Astrocyte (in vitro differentiated cells and primary cell): Measurements from ENCODE around the gene GRAMD2A. TPM values are rescaled to one million over a fixed set of nuclear protein-coding genes. Genes with fewer than 3 reads are reported as not detected.

Source experiments
- DNase-seq: peaks from one replicate; pipeline ENCODE4 v3.0.0-alpha.2; 2010; ENCODE audit warnings: low read depth
- FAIRE-seq: peaks from 2 replicates; lab custom pipeline; 2011; peaks lifted over from hg19 to GRCh38; lab: Jason Lieb, UNC
- H2AFZ ChIP-seq: 2 replicates; pipeline ENCODE4 v1.6.0; 2012; ENCODE audit warnings: low read depth, low read length, inconsistent platforms
- H3K27ac ChIP-seq: 2 replicates; pipeline ENCODE4 v1.5.1; 2011; ENCODE audit warnings: low read depth, low read length, inconsistent platforms
- H3K27me3 ChIP-seq: 2 replicates; pipeline ENCODE4 v1.6.0; 2011; ENCODE audit warnings: low read length, inconsistent platforms; ENCODE audit not compliant: insufficient read depth
- H3K36me3 ChIP-seq: 2 replicates; pipeline ENCODE4 v1.5.1; 2011; ENCODE audit warnings: low read length, inconsistent platforms; ENCODE audit not compliant: insufficient read depth
- H3K4me1 ChIP-seq: 2 replicates; pipeline ENCODE4 v1.5.1; 2011; ENCODE audit warnings: low read length, inconsistent platforms; ENCODE audit not compliant: insufficient read depth
- H3K4me2 ChIP-seq: 2 replicates; pipeline ENCODE4 v1.6.0; 2012; ENCODE audit warnings: low read length, inconsistent platforms
- H3K4me3 ChIP-seq: 2 replicates; pipeline ENCODE4 v1.5.1; 2011; ENCODE audit warnings: low read depth, mild to moderate bottlenecking, low read length, inconsistent platforms; ENCODE audit not compliant: insufficient read depth
- H3K79me2 ChIP-seq: 2 replicates; pipeline ENCODE4 v1.6.0; 2012; ENCODE audit warnings: mild to moderate bottlenecking, low read length, inconsistent platforms; ENCODE audit not compliant: insufficient read depth
- H3K9ac ChIP-seq: 2 replicates; pipeline ENCODE4 v1.6.0; 2012; ENCODE audit warnings: mild to moderate bottlenecking, low read length, inconsistent platforms
- H3K9me3 ChIP-seq: 2 replicates; pipeline ENCODE4 v1.5.1; 2012; ENCODE audit warnings: low read depth, mild to moderate bottlenecking, low read length, inconsistent platforms; ENCODE audit not compliant: insufficient read depth
- H4K20me1 ChIP-seq: 2 replicates; pipeline ENCODE4 v1.6.0; 2012; ENCODE audit warnings: low read length, inconsistent platforms; ENCODE audit not compliant: insufficient read depth
- H3K27ac Mint-ChIP-seq: one replicate; pipeline ENCODE4 v1.8.0; 2021; ENCODE audit warnings: mild to moderate bottlenecking, mixed read lengths; ENCODE audit not compliant: unreplicated experiment
- H3K27me3 Mint-ChIP-seq: one replicate; pipeline ENCODE4 v1.8.0; 2021; ENCODE audit warnings: low read depth, mixed read lengths; ENCODE audit not compliant: unreplicated experiment
- H3K36me3 Mint-ChIP-seq: one replicate; pipeline ENCODE4 v1.8.0; 2021; ENCODE audit warnings: low read depth, mixed read lengths; ENCODE audit not compliant: unreplicated experiment
- H3K4me1 Mint-ChIP-seq: one replicate; pipeline ENCODE4 v1.8.0; 2021; ENCODE audit warnings: low read depth, mixed read lengths; ENCODE audit not compliant: unreplicated experiment
- H3K4me3 Mint-ChIP-seq: one replicate; pipeline ENCODE4 v1.8.0; 2021; ENCODE audit warnings: mild to moderate bottlenecking, moderate library complexity, mixed read lengths; ENCODE audit not compliant: unreplicated experiment
- H3K9me3 Mint-ChIP-seq: one replicate; pipeline ENCODE4 v1.8.0; 2021; ENCODE audit warnings: mild to moderate bottlenecking, mixed read lengths; ENCODE audit not compliant: unreplicated experiment
- CTCF ChIP-seq: IDR thresholded peaks from 2 replicates; pipeline ENCODE4 v1.5.1; 2011; ENCODE audit warnings: low read depth, mild to moderate bottlenecking, inconsistent platforms, low read length, moderate library complexity; ENCODE audit not compliant: insufficient read depth
- EZH2 ChIP-seq: IDR thresholded peaks from 2 replicates; pipeline ENCODE4 v1.6.1; 2012; ENCODE audit warnings: mild to moderate bottlenecking, low read length, inconsistent platforms; ENCODE audit not compliant: insufficient read depth
- total RNA-seq: library from RNA; stranded (reverse); gene quantifications from 2 replicates; pipeline ENCODE4 v1.2.1, GENCODE V29; 2021

Gene GRAMD2A
- total RNA-seq, 1 donor from 2014 or later = 0.68 TPM

- peak overlapping the region; percentile 99 for H3K4me3 Mint-ChIP-seq
- no peaks in the 10 kb centered on the region for H3K36me3 Mint-ChIP-seq
- Histone ChIP-seq H3K36me3 (no peaks in the 10 kb centered on the region), H3K27ac (peak overlapping the region; percentile 98), H4K20me1 (peaks cover 39% of the 10 kb centered on the region), H3K9ac (peak overlapping the region; percentile 97), H3K79me2 (peaks cover 47% of the 10 kb centered on the region), H3K9me3 (no peaks in the 10 kb centered on the region), H3K27me3 (no peaks in the 10 kb centered on the region), H3K4me2 (peak overlapping the region; percentile 97), H3K4me1 (peaks cover 7% of the 10 kb centered on the region), H2AFZ (peak overlapping the region; percentile 90), H3K4me3 (peak overlapping the region; percentile 94)
- DNase-seq (peak; percentile 67), FAIRE-seq (no peak)
- no peak for TF ChIP-seq CTCF
- H3K9me3 Mint-ChIP-seq = no peaks in the 10 kb centered on the region
- H3K27me3 Mint-ChIP-seq = no peaks in the 10 kb centered on the region
- peak overlapping the region; percentile 96 for H3K27ac Mint-ChIP-seq
- peaks cover 22% of the 10 kb centered on the region for H3K4me1 Mint-ChIP-seq
Measured at GRCh38 chr15:72117486-72118016, 80.0 kb downstream of the GRAMD2A start.

GRCh38 chr15:72116731-72117485, 80.7 kb downstream of the GRAMD2A start:
- DNase-seq = peak; percentile 29
- Histone ChIP-seq H3K4me1 (peaks cover 7% of the 10 kb centered on the region), H2AFZ (peak overlapping the region; percentile 90), H3K27me3 (no peaks in the 10 kb centered on the region), H3K4me2 (peak overlapping the region; percentile 97), H4K20me1 (peaks cover 43% of the 10 kb centered on the region), H3K4me3 (peak overlapping the region; percentile 94), H3K36me3 (no peaks in the 10 kb centered on the region), H3K79me2 (peaks cover 54% of the 10 kb centered on the region), H3K27ac (peak overlapping the region; percentile 98), H3K9me3 (no peaks in the 10 kb centered on the region), H3K9ac (peak overlapping the region; percentile 97)
- no peak for FAIRE-seq
- no peaks in the 10 kb centered on the region for H3K9me3 Mint-ChIP-seq
- H3K4me1 Mint-ChIP-seq = peaks cover 22% of the 10 kb centered on the region
- no peaks in the 10 kb centered on the region for H3K36me3 Mint-ChIP-seq
- TF ChIP-seq CTCF (no peak), EZH2 (no peak)
- H3K27ac Mint-ChIP-seq = peak overlapping the region; percentile 96
- H3K27me3 Mint-ChIP-seq = no peaks in the 10 kb centered on the region
- peak overlapping the region; percentile 99 for H3K4me3 Mint-ChIP-seq
